ENCODE results near the gene ENO3. TPM values are rescaled to one million over a fixed set of nuclear protein-coding genes. Genes with fewer than 3 reads are reported as not detected.

Gene ENO3
- total RNA-seq, 1 experiment from 2014 or later: 23.4 TPM

DNA sequence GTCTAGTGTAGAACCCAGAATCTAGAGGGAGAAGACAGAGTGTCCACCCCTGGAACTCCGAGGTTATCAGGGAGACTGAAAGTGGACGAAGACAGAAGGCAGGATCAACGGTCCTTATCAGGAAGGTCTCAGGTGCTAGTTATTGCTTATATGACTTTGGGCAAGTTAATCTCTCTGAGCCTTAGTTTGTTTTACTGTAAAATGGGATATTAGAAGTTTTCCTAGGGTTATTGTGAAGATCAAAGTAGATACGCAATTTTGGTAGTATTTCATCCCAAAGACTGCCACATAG lies 9.7 kb upstream of the ENO3 start:
- Histone ChIP-seq H3K36me3 (ENCODE audit: control insufficient read depth, insufficient read depth, low read length) (peaks cover 12% of the 10 kb centered on the region), H3K27me3 (ENCODE audit: control insufficient read depth, insufficient read depth, low read length) (no peaks in the 10 kb centered on the region), H3K4me1 (ENCODE audit: control insufficient read depth, insufficient read depth, low read length) (peaks cover 35% of the 10 kb centered on the region), H3K4me3 (ENCODE audit: low read depth in 2 of 2, low read length in 2 of 2) (peak overlapping the region; percentile 90 to 92), H3K27ac (ENCODE audit: low read length) (peak overlapping the region; percentile 89), H3K9me3 (ENCODE audit: control insufficient read depth, insufficient read depth, low read depth, low read length) (no peaks in the 10 kb centered on the region)
- no peak for ATAC-seq
- BruUV-seq (replicated peaks): no TSS peak
- TF ChIP-seq, protein P1, sequence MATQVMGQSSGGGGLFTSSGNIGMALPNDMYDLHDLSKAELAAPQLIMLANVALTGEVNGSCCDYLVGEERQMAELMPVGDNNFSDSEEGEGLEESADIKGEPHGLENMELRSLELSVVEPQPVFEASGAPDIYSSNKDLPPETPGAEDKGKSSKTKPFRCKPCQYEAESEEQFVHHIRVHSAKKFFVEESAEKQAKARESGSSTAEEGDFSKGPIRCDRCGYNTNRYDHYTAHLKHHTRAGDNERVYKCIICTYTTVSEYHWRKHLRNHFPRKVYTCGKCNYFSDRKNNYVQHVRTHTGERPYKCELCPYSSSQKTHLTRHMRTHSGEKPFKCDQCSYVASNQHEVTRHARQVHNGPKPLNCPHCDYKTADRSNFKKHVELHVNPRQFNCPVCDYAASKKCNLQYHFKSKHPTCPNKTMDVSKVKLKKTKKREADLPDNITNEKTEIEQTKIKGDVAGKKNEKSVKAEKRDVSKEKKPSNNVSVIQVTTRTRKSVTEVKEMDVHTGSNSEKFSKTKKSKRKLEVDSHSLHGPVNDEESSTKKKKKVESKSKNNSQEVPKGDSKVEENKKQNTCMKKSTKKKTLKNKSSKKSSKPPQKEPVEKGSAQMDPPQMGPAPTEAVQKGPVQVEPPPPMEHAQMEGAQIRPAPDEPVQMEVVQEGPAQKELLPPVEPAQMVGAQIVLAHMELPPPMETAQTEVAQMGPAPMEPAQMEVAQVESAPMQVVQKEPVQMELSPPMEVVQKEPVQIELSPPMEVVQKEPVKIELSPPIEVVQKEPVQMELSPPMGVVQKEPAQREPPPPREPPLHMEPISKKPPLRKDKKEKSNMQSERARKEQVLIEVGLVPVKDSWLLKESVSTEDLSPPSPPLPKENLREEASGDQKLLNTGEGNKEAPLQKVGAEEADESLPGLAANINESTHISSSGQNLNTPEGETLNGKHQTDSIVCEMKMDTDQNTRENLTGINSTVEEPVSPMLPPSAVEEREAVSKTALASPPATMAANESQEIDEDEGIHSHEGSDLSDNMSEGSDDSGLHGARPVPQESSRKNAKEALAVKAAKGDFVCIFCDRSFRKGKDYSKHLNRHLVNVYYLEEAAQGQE (IDR thresholded peaks at IDR 0.05; ENCODE audit: insufficient read depth in 1 of 2, low read depth in 2 of 2, low read length in 1 of 2): no peak
- TF ChIP-seq TCF7L2 (IDR thresholded peaks at IDR 0.05; ENCODE audit: low read depth, low read length) (no peak), POLR2AphosphoS5 (IDR thresholded peaks at IDR 0.05; ENCODE audit: low read depth, low read length) (no peak), SIN3A (IDR thresholded peaks at IDR 0.05; ENCODE audit: borderline replicate concordance, insufficient read depth, low read depth, low read length) (no peak)
- TF ChIP-seq, protein P2, sequence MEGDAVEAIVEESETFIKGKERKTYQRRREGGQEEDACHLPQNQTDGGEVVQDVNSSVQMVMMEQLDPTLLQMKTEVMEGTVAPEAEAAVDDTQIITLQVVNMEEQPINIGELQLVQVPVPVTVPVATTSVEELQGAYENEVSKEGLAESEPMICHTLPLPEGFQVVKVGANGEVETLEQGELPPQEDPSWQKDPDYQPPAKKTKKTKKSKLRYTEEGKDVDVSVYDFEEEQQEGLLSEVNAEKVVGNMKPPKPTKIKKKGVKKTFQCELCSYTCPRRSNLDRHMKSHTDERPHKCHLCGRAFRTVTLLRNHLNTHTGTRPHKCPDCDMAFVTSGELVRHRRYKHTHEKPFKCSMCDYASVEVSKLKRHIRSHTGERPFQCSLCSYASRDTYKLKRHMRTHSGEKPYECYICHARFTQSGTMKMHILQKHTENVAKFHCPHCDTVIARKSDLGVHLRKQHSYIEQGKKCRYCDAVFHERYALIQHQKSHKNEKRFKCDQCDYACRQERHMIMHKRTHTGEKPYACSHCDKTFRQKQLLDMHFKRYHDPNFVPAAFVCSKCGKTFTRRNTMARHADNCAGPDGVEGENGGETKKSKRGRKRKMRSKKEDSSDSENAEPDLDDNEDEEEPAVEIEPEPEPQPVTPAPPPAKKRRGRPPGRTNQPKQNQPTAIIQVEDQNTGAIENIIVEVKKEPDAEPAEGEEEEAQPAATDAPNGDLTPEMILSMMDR (IDR thresholded peaks at IDR 0.05): no peak
- ChIA-PET CTCF (no interaction called here), POLR2A (no interaction called here)
- no peak for DNase-seq (ENCODE audit: low read depth, low spot score)
- in situ Hi-C loops (cut with HindIII; ENCODE audit: low pct_unique_long_range_greater_than_20kb, low sequenced_read_pairs) (no loop called here), intact Hi-C loops (cut with micrococcal nuclease; ENCODE audit: unreplicated experiment) (no loop called here)

DNA sequence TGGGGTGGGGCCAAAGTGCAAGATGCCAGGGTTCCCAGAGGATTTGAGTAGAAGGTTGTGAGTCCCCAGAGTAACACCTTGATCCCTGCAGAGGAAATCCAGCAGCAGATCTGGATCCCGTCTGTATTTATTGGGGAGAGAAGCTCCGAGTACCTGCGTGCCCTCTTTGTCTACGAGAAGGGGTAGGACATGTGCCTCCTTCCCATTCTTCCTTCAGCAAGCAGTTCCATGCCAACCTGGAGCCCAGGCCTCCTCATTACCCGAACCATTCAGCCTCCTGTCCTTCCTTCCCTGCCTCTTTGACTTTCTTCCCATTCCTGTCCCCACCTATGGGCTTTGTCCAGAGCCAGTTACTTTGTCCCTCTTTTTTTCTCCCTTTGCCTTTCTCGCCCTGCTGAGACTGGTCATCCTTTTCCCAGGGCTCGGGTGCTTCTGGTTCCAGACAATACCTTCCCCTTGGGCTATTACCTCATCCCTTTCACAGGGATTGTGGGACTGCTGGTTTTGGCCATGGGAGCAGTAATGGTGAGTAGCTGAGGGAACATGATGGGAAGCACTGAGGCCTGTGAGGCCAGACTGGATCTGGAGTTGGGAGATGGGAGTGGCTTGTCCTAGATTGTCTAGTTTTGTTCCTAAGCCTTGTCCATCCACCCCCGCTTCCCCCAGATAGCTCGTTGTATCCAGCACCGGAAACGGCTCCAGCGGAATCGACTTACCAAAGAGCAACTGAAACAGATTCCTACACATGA lies 8.0 kb upstream of the ENO3 start:
- ChIA-PET CTCF (no interaction called here), POLR2A (no interaction called here)
- TF ChIP-seq, protein P1 (IDR thresholded peaks at IDR 0.05; ENCODE audit: insufficient read depth in 1 of 2, low read depth in 2 of 2, low read length in 1 of 2): no peak
- TF ChIP-seq TCF7L2 (IDR thresholded peaks at IDR 0.05; ENCODE audit: low read depth, low read length): no peak
- no peak for TF ChIP-seq SIN3A (IDR thresholded peaks at IDR 0.05; ENCODE audit: borderline replicate concordance, insufficient read depth, low read depth, low read length)
- TF ChIP-seq, protein P2 (IDR thresholded peaks at IDR 0.05): no peak
- TF ChIP-seq POLR2AphosphoS5 (IDR thresholded peaks at IDR 0.05; ENCODE audit: low read depth, low read length): no peak; the same call in 1 of the 2 replicates
- H3K36me3 ChIP-seq (ENCODE audit: control insufficient read depth, insufficient read depth, low read length): peaks cover 17% of the 10 kb centered on the region
- intact Hi-C loops (cut with micrococcal nuclease; ENCODE audit: unreplicated experiment) (no loop called here), in situ Hi-C loops (cut with HindIII; ENCODE audit: low pct_unique_long_range_greater_than_20kb, low sequenced_read_pairs) (no loop called here)
- ATAC-seq (no peak), DNase-seq (ENCODE audit: low read depth, low spot score) (no peak)
- no peaks in the 10 kb centered on the region for H3K9me3 ChIP-seq (ENCODE audit: control insufficient read depth, insufficient read depth, low read depth, low read length)
- H3K4me1 ChIP-seq (ENCODE audit: control insufficient read depth, insufficient read depth, low read length): peaks cover 35% of the 10 kb centered on the region
- no peak overlapping the region for H3K4me3 ChIP-seq (ENCODE audit: low read depth in 2 of 2, low read length in 2 of 2)
- no peaks in the 10 kb centered on the region for H3K27me3 ChIP-seq (ENCODE audit: control insufficient read depth, insufficient read depth, low read length)
- BruUV-seq (replicated peaks): no TSS peak
- H3K27ac ChIP-seq (ENCODE audit: low read length): peak overlapping the region; percentile 61; the same call in 1 of the 2 replicates

Data from Panc1 (cell line).